ENCODE data around the gene SBF2.

Gene SBF2

GRCh38 chr11:10289765-10290380, 4.1 kb downstream of the SBF2 start:
- in situ Hi-C loops (cut with MboI; ENCODE audit: low sequenced_read_pairs, unreplicated experiment), result no loop called here
- TF ChIP-seq CTCF (IDR thresholded peaks at IDR 0.05; ENCODE audit: borderline replicate concordance, control extremely low read depth, extremely low read depth, insufficient read depth, missing control alignments), result no peak
- no peak for DNase-seq (ENCODE audit: low spot score)

- no peak for DNase-seq (ENCODE audit: low spot score)
- in situ Hi-C loops (cut with MboI; ENCODE audit: low sequenced_read_pairs, unreplicated experiment), result no loop called here
- TF ChIP-seq CTCF (IDR thresholded peaks at IDR 0.05; ENCODE audit: borderline replicate concordance, control extremely low read depth, extremely low read depth, insufficient read depth, missing control alignments), result no peak
These were observed 4.9 kb downstream of the SBF2 start for GRCh38 chr11:10288881-10289764.

- no peak for DNase-seq (ENCODE audit: low spot score)
- TF ChIP-seq CTCF (IDR thresholded peaks at IDR 0.05; ENCODE audit: borderline replicate concordance, control extremely low read depth, extremely low read depth, insufficient read depth, missing control alignments), result no peak
- in situ Hi-C loops (cut with MboI; ENCODE audit: low sequenced_read_pairs, unreplicated experiment), result no loop called here
These were observed 6.0 kb downstream of the SBF2 start for GRCh38 chr11:10287766-10288715.

- in situ Hi-C loops (cut with MboI; ENCODE audit: low sequenced_read_pairs, unreplicated experiment), result no loop called here
- no peak for DNase-seq (ENCODE audit: low spot score)
- no peak for TF ChIP-seq CTCF (IDR thresholded peaks at IDR 0.05; ENCODE audit: borderline replicate concordance, control extremely low read depth, extremely low read depth, insufficient read depth, missing control alignments)
These were observed 6.9 kb downstream of the SBF2 start for GRCh38 chr11:10287140-10287539.

GRCh38 chr11:10285148-10285802, 8.7 kb downstream of the SBF2 start:
- in situ Hi-C loops (cut with MboI; ENCODE audit: low sequenced_read_pairs, unreplicated experiment), result no loop called here
- DNase-seq (ENCODE audit: low spot score), result no peak
- no peak for TF ChIP-seq CTCF (IDR thresholded peaks at IDR 0.05; ENCODE audit: borderline replicate concordance, control extremely low read depth, extremely low read depth, insufficient read depth, missing control alignments)

GRCh38 chr11:10283991-10284390, 10.0 kb downstream of the SBF2 start:
- DNase-seq (ENCODE audit: low spot score), result no peak
- in situ Hi-C loops (cut with MboI; ENCODE audit: low sequenced_read_pairs, unreplicated experiment), result no loop called here
- TF ChIP-seq CTCF (IDR thresholded peaks at IDR 0.05; ENCODE audit: borderline replicate concordance, control extremely low read depth, extremely low read depth, insufficient read depth, missing control alignments), result no peak
